K562 (cell line): ENCODE measurements around the gene HMCN1. TPM values are rescaled to one million over a fixed set of nuclear protein-coding genes. Genes with fewer than 3 reads are reported as not detected.

ENCODE experiments used
- ATAC-seq: fragments of 200-7000 bp; cut with Tn5 transposase; 3 replicates; pipeline ENCODE4 v1.9.1; 2020; ENCODE audit warnings: moderate library complexity
- BruUV-seq: library from RNA; stranded (reverse); fragments of 400-500 nt; replicated peaks from 2 replicates; lab custom pipeline; 2021; lab: Mats Ljungman, UMichigan
- CTCF ChIA-PET: fragments of 300-600 bp; formaldehyde crosslinking; extraction: SDS; loops from one replicate; lab custom pipeline; 2021; ENCODE audit warnings: low intra/inter-chr PET ratio; lab: Yijun Ruan, JAX
- POLR2A ChIA-PET: fragments of 300-600, 350-650 bp; sonication (Branson Sonifier 250); formaldehyde crosslinking; extraction: SDS; loops from one replicate; lab custom pipeline; 2021; ENCODE audit warnings: antibody characterized with exemption, inconsistent platforms; lab: Yijun Ruan, JAX
- DNase-seq, 4 experiments: peaks; one replicate each; pipeline versions ENCODE4 v3.0.0 to v3.0.0-alpha.2; 2011 to 2018; ENCODE audit warnings: low spot score in 3 of 4, mixed read lengths in 3 of 4; ENCODE audit errors: extremely low read depth in 1 of 4
- FAIRE-seq: peaks from 2 replicates; lab custom pipeline; 2011; peaks lifted over from hg19 to GRCh38; lab: Jason Lieb, UNC
- H2AFZ ChIP-seq: 2 replicates; pipeline ENCODE4 v1.6.0; 2011; ENCODE audit warnings: low read depth, low read length, control low read depth, inconsistent platforms
- H3K27ac ChIP-seq: fragments of 200-600 bp; 3 replicates; pipeline ENCODE4 v1.8.0; 2011; ENCODE audit warnings: low read depth, mild to moderate bottlenecking, control low read depth, inconsistent platforms, low read length, moderate library complexity, mixed read lengths; ENCODE audit errors: extremely low read depth
- H3K27me3 ChIP-seq, 2 experiments: fragments of 300-600 bp in 1 of 2; 2 replicates in 1 of 2; 3 replicates in 1 of 2; pipeline versions ENCODE4 v1.6.0 to v1.8.0; 2011; ENCODE audit warnings: inconsistent platforms in 2 of 2, low read length in 2 of 2, mild to moderate bottlenecking in 1 of 2, mixed read lengths in 1 of 2, moderate library complexity in 1 of 2; ENCODE audit not compliant: control insufficient read depth in 2 of 2, insufficient read depth in 2 of 2
- H3K36me3 ChIP-seq: fragments of 300-600 bp; 3 replicates; pipeline ENCODE4 v1.8.0; 2011; ENCODE audit warnings: mild to moderate bottlenecking, low read length, inconsistent platforms; ENCODE audit not compliant: control insufficient read depth, insufficient read depth
- H3K4me1 ChIP-seq, 2 experiments: fragments of 200-600 bp in 1 of 2; replicated peaks in 1 of 2; 2 replicates in 1 of 2; 3 replicates in 1 of 2; pipeline versions ENCODE4 v1.5.1 to v1.8.0; 2011; ENCODE audit warnings: inconsistent platforms in 2 of 2, low read length in 2 of 2, mild to moderate bottlenecking in 1 of 2, mixed read lengths in 1 of 2, moderate library complexity in 1 of 2; ENCODE audit not compliant: control insufficient read depth in 2 of 2, insufficient read depth in 2 of 2
- H3K4me2 ChIP-seq: 2 replicates; pipeline ENCODE4 v1.6.1; 2011; ENCODE audit warnings: low read length, control low read depth, inconsistent platforms, mixed read lengths; ENCODE audit not compliant: insufficient read depth
- H3K4me3 ChIP-seq: fragments of 200-600 bp; sonication (generic), shearing (Covaris generic); 2 replicates; pipeline ENCODE4 v1.5.1; 2016; ENCODE audit warnings: control low read depth, inconsistent platforms
- H3K79me2 ChIP-seq: fragments of 200-600 bp; 3 replicates; pipeline ENCODE4 v1.8.0; 2011; ENCODE audit warnings: low read length, inconsistent platforms; ENCODE audit not compliant: control insufficient read depth, insufficient read depth
- H3K9ac ChIP-seq, 2 experiments: 2 replicates each; pipeline versions ENCODE4 v1.6.0 to v1.6.1; 2011; ENCODE audit warnings: low read depth in 2 of 2, low read length in 2 of 2, control low read depth in 1 of 2, inconsistent platforms in 1 of 2, mild to moderate bottlenecking in 1 of 2, mixed read lengths in 1 of 2; ENCODE audit not compliant: insufficient read depth in 1 of 2
- H3K9me1 ChIP-seq: one replicate; pipeline ENCODE4 v1.6.0; 2011; ENCODE audit warnings: inconsistent platforms, mild to moderate bottlenecking, low read length, moderate library complexity; ENCODE audit not compliant: control insufficient read depth, insufficient read depth
- H3K9me3 ChIP-seq: replicated peaks from 2 replicates; pipeline ENCODE4 v1.5.1; 2011; ENCODE audit warnings: low read depth, low read length, inconsistent platforms; ENCODE audit not compliant: control insufficient read depth, insufficient read depth
- H4K20me1 ChIP-seq: replicated peaks from 2 replicates; pipeline ENCODE4 v1.6.1; 2011; ENCODE audit warnings: low read length, inconsistent platforms, mixed read lengths; ENCODE audit not compliant: control insufficient read depth, insufficient read depth
- ESRRB ChIP-seq: fragments of 250-450 bp; sonication (Bioruptor Pico); IDR thresholded peaks from 2 replicates; pipeline ENCODE4 v1.5.0; 2020; ENCODE audit warnings: mild to moderate bottlenecking, moderate library complexity, borderline replicate concordance
- RAD21 ChIP-seq, 2 experiments: fragments of 250-450 bp in 1 of 2; fragments of 450-650 bp in 1 of 2; sonication (Bioruptor Pico) in 1 of 2; formaldehyde crosslinking in 1 of 2; IDR thresholded peaks in 1 of 2; conservative IDR thresholded peaks in 1 of 2; 2 replicates each; pipeline versions ENCODE4 v1.4.0 to v1.8.0; 2020 to 2022; ENCODE audit warnings: mild to moderate bottlenecking in 2 of 2, moderate library complexity in 1 of 2
- RBM25 ChIP-seq: fragments of 200-400 bp; formaldehyde crosslinking; IDR thresholded peaks from 2 replicates; pipeline ENCODE4 v1.6.1; 2018; ENCODE audit warnings: low read length, low read depth, moderate library complexity; ENCODE audit not compliant: severe bottlenecking
- REST ChIP-seq, 2 experiments: fragments of 450-650 bp; formaldehyde crosslinking in 1 of 2; IDR thresholded peaks; 2 replicates each; pipeline versions ENCODE4 v1.4.0 to v1.6.1; 2014 to 2020; ENCODE audit warnings: mild to moderate bottlenecking in 2 of 2, borderline replicate concordance in 1 of 2, low read depth in 1 of 2
- SRSF7 ChIP-seq: fragments of 200-400 bp; formaldehyde crosslinking; optimal IDR thresholded peaks from 2 replicates; pipeline ENCODE3; 2017; ENCODE audit warnings: mild to moderate bottlenecking, low read depth, low read length
- WGBS: fragments of 100-300 bp; shearing (Covaris generic); methylation state at CpG from one replicate; pipeline ENCODE4 v1.1.6; 2016; ENCODE audit warnings: low coverage, mixed read lengths; ENCODE audit not compliant: insufficient coverage; ENCODE audit errors: missing lambda C conversion rate; 5-methylcytosine and 5-hydroxymethylcytosine counted together
- in situ Hi-C: fragments of 300-500 bp; cut with MboI; formaldehyde crosslinking; loops from 4 replicates; pipeline ENCODE4 v1.15.0; 2018; ENCODE audit warnings: inconsistent platforms, mixed read lengths
- intact Hi-C: fragments of 100-400 bp; cut with micrococcal nuclease; formaldehyde crosslinking; loops from 2 replicates; pipeline ENCODE4 v1.14.2; 2022
- polyA plus RNA-seq, 8 experiments: library from polyadenylated mRNA; depleted of rRNA in 4 of 8; stranded (reverse) in 5 of 8; unstranded in 3 of 8; fragments of >200 nt; fragmentation: Nextera tagmentation in 2 of 8; fragmentation: Illumina TruSeq in 1 of 8; extraction: Ambion mirVana in 2 of 8; extraction: Trizol in 1 of 8; gene quantifications; 2 replicates each; pipeline versions ENCODE4 v1.2.1 to v1.2.3, GENCODE V29; 2011 to 2014; ENCODE audit warnings: inconsistent platforms in 1 of 8, missing spikeins in 1 of 8
- total RNA-seq, 7 experiments: library from RNA; depleted of rRNA in 6 of 7; stranded (reverse); fragments of >200 nt in 6 of 7; fragmentation: Illumina TruSeq in 2 of 7; extraction: Trizol in 2 of 7; gene quantifications; 2 replicates each; pipeline versions ENCODE4 v1.2.1 to v1.2.3, GENCODE V29; 2011 to 2021; ENCODE audit warnings: low replicate concordance in 1 of 7

HMCN1 gene
- total and polyA plus RNA-seq, 9 of the 15 experiments (the other 6 are each of a cell fraction or from before 2014, with no cell fraction given): 0.07 to 0.36 (median 0.21) TPM

GRCh38 chr1:185812934-185813333 is 78.7 kb downstream of the HMCN1 start:
- no peak for DNase-seq
- no peak for ATAC-seq
- intact Hi-C loops (loop anchor here (1.0 to 5.0 kb wide), 3 partner anchors 184 to 399 kb away; no protein-coding TSS in a partner anchor), in situ Hi-C loops (loop anchor here (25.0 kb wide), 1 partner anchor 399 kb away; no protein-coding TSS in a partner anchor)
- Histone ChIP-seq H3K9ac (no peak overlapping the region), H3K36me3 (no peaks in the 10 kb centered on the region), H3K27me3 (no peaks in the 10 kb centered on the region), H3K79me2 (no peaks in the 10 kb centered on the region), H2AFZ (no peak overlapping the region), H4K20me1 (no peaks in the 10 kb centered on the region), H3K4me3 (no peak overlapping the region), H3K4me2 (no peak overlapping the region), H3K27ac (no peak overlapping the region), H3K9me1 (no peaks in the 10 kb centered on the region), H3K4me1 (no peaks in the 10 kb centered on the region), H3K9me3 (no peaks in the 10 kb centered on the region)
- ChIA-PET CTCF (interaction anchor here (2.4 kb wide), 1 partner anchor 399 kb away, joined by 10 read pairs; no protein-coding TSS in a partner anchor), POLR2A (no interaction called here)
- no peak for FAIRE-seq
- TF ChIP-seq SRSF7 (no peak), RBM25 (peak; percentile 63)
- no TSS peak for BruUV-seq

- Histone ChIP-seq H3K27ac (no peak overlapping the region), H3K9me3 (no peaks in the 10 kb centered on the region), H3K9ac (no peak overlapping the region), H4K20me1 (no peaks in the 10 kb centered on the region), H3K4me3 (no peak overlapping the region), H3K79me2 (no peaks in the 10 kb centered on the region), H3K27me3 (no peaks in the 10 kb centered on the region), H3K4me1 (no peaks in the 10 kb centered on the region), H3K4me2 (no peak overlapping the region), H3K9me1 (no peaks in the 10 kb centered on the region), H3K36me3 (no peaks in the 10 kb centered on the region), H2AFZ (peak overlapping the region; percentile 55; the same call in 1 of the 2 replicates)
- ChIA-PET CTCF (interaction anchor here (0.7 to 2.4 kb wide), 2 partner anchors 399 to 492 kb away, joined by 3 to 10 read pairs; no protein-coding TSS in a partner anchor), POLR2A (interaction anchor here (0.6 kb wide), 1 partner anchor 641 kb away, joined by 4 read pairs; no protein-coding TSS in a partner anchor)
- intact Hi-C loops: loop anchor here (1.0 to 5.0 kb wide), 3 partner anchors 184 to 399 kb away; no protein-coding TSS in a partner anchor
- in situ Hi-C loops: loop anchor here (25.0 kb wide), 1 partner anchor 399 kb away; no protein-coding TSS in a partner anchor
- ATAC-seq (peak; percentile 91), DNase-seq (peak; percentile 13 to 69 (median 18)), FAIRE-seq (peak; percentile 74)
- WGBS: 25% methylated on average over 2 of the region's 2 CpGs
- BruUV-seq: no TSS peak
- peak; percentile 69 to 84 for TF ChIP-seq RAD21 (CRISPR knock-in tag; conservative IDR thresholded peaks at IDR 0.05 in 1 of 2, IDR thresholded peaks at IDR 0.05 in 1 of 2)
- no peak for TF ChIP-seq ESRRB (CRISPR knock-in tag)
- peak; percentile 56; the same call in 1 of the 2 replicates for TF ChIP-seq REST (IDR thresholded peaks at IDR 0.05; ENCODE audit: borderline replicate concordance)
- TF ChIP-seq REST (CRISPR knock-in tag; IDR thresholded peaks at IDR 0.05; ENCODE audit: low read depth): no peak
These were observed 79.3 kb downstream of the HMCN1 start for GRCh38 chr1:185813401-185813979.
